GM04503 (cell line): ENCODE results near the gene GOLGA6L9.
"Not testable (repeated sequence)": the region's sequence is repeated elsewhere in the genome, so short reads cannot be mapped to it uniquely, and the experiment has no call there.

ENCODE experiments used
- DNase-seq: peaks from one replicate; pipeline ENCODE4 v3.0.0-alpha.2; 2012; ENCODE audit warnings: low read depth

GOLGA6L9 gene, protein sequence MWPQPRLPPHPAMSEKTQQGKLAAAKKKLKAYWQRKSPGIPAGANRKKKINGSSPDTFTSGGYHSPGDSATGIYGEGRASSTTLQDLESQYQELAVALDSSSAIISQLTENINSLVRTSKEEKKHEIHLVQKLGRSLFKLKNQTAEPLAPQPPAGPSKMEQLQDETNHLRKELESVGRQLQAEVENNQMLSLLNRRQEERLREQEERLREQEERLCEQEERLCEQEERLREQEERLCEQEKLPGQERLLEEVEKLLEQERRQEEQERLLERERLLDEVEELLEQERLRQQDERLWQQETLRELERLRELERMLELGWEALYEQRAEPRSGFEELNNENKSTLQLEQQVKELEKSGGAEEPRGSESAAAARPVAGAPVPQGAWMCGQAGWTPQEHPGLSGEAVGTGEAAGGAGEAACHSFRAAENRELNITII

DNA sequence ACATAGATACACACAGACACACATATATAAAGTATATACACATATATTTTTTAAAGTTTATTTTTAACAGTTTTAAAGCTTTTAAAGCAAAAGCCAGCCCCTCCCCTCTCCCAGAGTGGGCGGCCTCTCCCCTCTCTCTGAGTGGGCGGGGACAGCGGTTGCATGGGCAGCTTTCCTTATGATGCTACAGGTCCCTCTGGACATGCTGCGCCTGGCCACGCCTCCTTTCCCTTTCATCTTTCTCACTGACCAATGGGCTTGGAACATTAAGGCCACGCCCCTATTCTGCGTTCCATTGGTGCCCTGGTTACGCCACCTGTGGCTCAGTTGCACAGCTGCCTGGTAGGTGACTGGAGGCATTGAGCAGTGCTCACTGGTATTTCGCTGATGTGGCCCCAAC is at the start of gene GOLGA6L9:
Gene GOLGA6L9 (plus strand): TSS at position 124 of the 400 bp plus-strand sequence. CDS start 264 bp downstream, at position 388.
- not testable (repeated sequence) for DNase-seq

DNA sequence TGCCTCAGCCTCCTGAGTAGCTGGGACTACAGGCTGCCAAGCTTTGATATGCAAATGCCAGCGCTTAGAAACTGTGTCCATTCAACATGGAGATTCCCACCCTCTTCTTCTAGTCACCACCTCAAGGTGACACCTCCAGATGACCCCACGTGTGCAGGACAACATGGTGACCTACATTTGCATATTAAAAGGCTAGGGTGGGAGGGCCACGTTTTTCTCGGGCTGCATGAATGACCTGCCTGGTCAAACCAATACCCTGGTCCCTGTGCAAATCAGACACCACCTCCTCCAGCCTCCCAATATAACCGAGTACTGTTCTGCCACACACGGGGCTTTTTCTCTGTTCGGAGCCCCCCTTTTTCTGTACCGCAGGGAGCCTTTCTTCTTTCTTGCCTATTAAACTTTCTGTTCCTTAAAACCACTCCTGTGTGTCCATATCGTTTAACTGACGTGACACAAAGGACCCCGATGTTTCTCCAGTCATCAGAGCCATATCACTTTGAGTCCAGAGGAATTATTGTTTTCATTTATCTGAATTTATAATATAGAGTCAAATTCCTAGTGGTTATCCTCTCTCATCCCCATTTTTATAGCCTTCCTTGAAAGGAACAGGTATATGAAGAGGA is 48.2 kb upstream of the GOLGA6L9 start:
- DNase-seq = not testable (repeated sequence)

- not testable (repeated sequence) for DNase-seq
Measured at GRCh38 chr15:82387209-82387608, 42.4 kb upstream of the GOLGA6L9 start.

DNA sequence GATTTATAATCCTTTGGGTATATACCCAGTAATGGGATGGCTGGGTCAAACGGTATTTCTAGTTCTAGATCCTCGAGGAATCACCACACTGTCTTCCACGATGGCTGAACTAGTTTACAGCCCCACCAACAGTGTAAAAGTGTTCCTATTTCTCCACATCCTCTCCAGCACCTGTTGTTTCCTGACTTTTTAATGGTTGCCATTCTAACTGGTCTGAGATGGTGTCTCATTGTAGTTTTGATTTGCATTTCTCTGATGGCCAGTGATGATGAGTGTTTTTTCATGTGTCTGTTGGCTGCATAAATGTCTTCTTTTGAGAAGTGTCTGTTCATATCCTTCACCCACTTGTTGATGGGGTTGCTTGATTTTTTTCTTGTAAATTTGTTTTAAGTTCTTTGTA is 39.5 kb upstream of the GOLGA6L9 start:
- not testable (repeated sequence) for DNase-seq

DNA sequence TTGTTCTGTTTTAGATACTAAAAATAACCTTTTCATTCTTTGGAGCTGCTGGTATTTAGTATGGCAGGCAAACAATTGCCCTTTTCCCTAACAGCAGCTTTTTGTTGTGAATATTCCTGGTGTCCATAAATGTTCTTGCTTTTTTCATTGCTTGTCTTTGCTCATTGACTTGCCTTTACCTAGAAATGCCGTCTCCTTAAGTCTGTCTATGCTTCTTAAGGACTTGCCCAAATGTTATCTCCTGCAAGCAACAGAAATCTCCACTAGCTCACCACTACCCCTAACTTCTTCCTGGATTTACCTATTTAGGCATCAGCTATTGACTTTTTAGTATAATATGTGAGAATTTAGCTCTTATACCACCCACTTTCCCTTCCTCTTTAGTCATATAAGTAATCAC is 37.5 kb upstream of the GOLGA6L9 start:
- DNase-seq = not testable (repeated sequence)

GRCh38 chr15:82393671-82394070 is 35.9 kb upstream of the GOLGA6L9 start:
- peak; percentile 41 for DNase-seq

DNA sequence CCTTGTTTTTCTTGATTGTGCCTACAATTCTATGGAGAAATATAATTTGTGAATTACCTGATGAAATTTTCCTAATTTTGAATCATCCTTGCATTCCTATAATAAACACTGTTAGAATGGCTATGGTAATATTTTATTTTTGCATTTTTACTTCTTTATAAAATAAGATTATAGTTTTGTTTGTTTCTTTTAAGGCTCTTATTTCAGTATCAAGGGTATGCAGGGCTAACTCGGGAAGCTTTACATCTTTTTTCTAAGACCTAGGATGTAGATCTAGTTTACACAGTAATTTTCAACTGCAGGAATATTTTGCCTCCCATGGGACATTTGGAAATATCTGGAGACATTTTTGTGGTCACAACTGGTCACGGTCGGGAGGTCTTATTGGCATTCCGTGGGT is 33.8 kb upstream of the GOLGA6L9 start:
- DNase-seq = not testable (repeated sequence)

- DNase-seq = no peak
Measured at GRCh38 chr15:82397817-82398216, 31.8 kb upstream of the GOLGA6L9 start.

DNA sequence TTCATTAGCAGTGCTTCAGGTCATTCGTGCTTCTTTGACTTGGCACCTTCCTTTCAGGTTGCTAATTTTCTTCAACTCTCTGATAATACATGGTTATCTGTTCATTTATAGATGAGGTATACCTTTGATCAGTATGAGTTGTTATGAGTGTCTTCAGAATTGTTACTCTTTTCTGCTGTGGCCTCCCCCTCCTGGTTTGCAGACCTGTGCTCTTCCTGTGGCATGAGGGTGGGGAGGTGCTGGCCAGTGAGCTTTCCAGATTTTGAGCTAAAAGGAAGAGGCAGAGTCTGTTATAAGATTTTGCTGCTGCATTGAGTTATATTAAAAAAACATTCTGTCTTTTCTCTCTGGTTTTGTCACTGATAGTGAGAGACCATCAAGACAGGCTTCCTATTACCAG is 30.8 kb upstream of the GOLGA6L9 start:
- DNase-seq = no peak

DNA sequence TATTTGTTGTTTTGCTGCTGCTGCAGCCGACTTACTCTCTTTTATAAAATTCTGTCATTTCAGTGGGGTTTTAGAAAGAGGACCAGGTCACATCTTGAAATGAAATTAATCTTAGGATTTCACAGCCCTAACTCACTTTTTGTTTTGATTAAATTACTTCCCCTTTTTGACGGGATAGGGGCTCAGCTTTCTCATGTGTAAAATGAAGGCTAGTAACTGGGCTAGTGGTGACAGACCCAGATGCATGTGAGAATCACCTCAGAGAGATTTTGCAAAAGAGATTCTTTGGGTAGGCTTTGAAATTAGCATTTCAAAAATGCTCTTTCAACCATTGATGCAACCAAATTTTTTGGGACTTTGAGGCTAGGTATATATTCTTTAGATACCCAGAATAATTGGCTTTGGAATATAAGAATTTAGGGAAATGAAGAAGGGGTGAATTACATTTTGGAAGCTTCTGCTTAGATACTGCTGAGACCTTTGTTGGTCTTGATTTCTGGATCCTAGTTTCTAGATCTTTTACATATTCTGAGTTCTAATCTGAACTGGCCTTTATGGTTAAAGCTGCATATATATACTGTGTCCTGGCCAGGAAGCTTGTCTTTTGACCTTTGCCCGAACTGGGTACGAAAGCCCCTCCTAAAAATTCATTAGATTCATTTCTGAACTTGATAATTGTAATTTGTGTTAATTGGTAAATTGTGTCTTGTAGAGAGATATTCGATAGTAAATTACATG is 30.1 kb upstream of the GOLGA6L9 start:
- not testable (repeated sequence) for DNase-seq

DNA sequence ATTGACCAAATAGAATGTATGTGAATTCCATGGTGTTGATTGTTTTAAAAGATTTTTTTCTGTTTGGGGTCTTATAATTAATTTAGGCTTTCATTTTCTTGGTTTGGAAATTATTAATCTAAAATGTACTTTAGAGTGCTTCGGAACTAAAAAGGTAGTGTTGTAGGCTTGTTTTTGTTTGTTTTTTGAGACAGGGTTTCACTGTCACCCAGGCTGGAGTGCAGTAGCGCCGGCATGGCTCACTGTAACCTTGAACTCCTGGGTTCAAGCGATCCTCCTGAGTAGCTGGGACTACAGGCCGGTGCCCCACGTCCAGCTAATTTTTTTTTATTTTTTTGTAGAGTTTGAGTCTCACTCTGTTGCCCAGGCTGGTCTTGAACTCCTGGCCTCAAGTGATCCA is 27.7 kb upstream of the GOLGA6L9 start:
- DNase-seq = not testable (repeated sequence)

GRCh38 chr15:82402341-82402740 is 27.3 kb upstream of the GOLGA6L9 start:
- not testable (repeated sequence) for DNase-seq

- not testable (repeated sequence) for DNase-seq
Measured at GRCh38 chr15:82406211-82406610, 23.4 kb upstream of the GOLGA6L9 start.

- not testable (repeated sequence) for DNase-seq
Measured at GRCh38 chr15:82410306-82410705, 19.3 kb upstream of the GOLGA6L9 start.

DNA sequence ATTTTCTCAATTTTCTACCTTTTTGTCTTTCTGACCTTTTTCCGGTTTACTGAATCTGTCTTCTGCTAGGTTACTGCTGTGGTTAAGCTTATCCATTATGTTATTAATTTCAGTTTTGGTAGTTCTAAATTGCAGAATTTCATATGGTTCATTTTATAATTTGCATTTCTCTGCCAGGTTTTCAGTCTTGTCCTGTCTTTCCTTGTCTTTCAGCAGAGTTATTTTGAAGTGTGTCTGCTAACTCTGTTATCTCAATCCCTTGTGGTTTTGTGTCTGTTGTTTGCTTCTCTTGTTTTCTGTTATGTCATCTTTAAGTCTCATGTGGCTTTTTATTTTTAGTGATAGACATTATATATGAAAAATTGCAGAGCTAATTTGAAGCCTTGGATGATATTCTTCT is 18.0 kb upstream of the GOLGA6L9 start:
- DNase-seq = not testable (repeated sequence)

DNA sequence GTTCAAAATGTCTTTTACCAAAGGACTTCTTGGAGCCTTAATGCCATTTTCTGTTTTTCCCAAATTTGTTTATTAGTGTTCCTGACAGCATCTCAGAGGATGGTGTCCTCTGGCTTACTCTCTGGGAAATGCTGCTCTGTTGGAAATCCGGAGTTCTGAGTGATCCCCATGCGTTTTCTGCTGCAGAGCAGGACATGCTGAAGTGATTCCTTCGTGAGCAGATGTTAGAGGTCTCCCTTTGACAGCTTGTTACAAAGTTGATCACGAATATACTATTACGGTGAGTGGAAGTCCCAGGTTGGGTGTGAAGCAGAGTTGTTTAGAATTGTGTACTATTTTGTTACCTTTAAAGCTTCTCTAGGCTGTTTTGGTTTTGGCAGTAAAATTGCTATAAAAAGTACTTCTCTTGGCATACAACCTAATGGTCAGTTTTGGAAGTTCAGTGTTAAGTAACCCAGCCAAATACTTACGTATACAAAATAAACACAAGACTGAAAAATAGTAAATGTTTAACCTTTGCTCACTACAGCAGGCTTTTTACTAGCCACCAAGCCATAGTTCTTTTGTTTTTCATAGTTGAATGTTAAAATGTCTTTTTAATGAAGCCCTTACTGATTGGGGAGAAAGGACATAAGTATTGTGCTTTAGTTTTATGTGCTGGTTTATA is 15.0 kb upstream of the GOLGA6L9 start:
- DNase-seq = not testable (repeated sequence)

- not testable (repeated sequence) for DNase-seq
Measured at GRCh38 chr15:82420516-82420915, 9.1 kb upstream of the GOLGA6L9 start.

GRCh38 chr15:82420966-82421365 is 8.7 kb upstream of the GOLGA6L9 start:
- DNase-seq = not testable (repeated sequence)

DNA sequence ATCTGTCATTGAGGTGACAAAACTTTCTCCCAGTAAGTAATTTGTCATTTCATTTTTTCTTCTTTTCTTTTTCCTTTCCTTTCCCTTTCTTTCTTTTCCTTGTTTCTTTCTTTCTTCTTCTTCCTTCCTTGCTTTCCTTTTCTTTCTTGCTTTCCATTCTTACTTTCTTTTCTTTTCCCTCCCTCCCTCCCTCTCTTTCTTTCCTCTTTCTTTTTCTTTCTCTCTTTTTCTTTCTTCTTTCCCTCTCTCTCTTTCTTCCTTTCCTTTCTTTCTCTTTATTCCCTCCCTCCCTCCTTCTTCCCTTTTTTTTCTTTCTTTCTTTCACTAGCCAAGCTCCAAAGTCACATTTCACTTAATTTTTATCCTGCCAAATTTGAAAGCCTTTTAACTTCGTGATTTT is 2.5 kb upstream of the GOLGA6L9 start:
- not testable (repeated sequence) for DNase-seq

GRCh38 chr15:82445420-82445819 is 15.8 kb downstream of the GOLGA6L9 start:
- DNase-seq = not testable (repeated sequence)

DNA sequence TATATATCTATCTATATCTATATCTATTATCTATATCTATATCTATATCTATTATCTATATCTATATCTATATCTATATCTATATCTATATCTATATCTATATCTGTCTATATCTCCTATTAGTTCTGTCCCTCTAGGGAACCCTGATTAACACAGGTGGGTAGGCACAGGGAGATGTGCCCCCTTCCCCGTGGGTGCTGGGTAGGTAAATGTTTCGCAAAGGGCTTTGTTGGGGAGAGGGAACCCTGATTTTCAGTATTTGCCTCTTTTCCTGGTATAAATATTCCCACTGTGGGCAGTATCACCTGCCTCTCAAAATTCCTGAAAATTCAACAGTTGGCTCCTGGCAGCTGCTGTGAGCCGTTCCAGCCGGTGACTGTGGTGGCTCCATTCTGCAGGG is 27.7 kb downstream of the GOLGA6L9 start:
- not testable (repeated sequence) for DNase-seq

GRCh38 chr15:82465629-82466028 is 36.0 kb downstream of the GOLGA6L9 start:
- DNase-seq = not testable (repeated sequence)
